EH (cell line): ENCODE data around the gene ALKBH6.
A peak's percentile ranks its signal among the peaks of the same experiment; 100 is the strongest.
"Not testable (repeated sequence)": the region's sequence is repeated elsewhere in the genome, so short reads cannot be mapped to it uniquely, and the experiment has no call there.

ENCODE experiments used
- DNase-seq: peaks from one replicate; pipeline ENCODE4 v3.0.0-alpha.2; 2015; ENCODE audit warnings: low read depth

Gene ALKBH6

DNA sequence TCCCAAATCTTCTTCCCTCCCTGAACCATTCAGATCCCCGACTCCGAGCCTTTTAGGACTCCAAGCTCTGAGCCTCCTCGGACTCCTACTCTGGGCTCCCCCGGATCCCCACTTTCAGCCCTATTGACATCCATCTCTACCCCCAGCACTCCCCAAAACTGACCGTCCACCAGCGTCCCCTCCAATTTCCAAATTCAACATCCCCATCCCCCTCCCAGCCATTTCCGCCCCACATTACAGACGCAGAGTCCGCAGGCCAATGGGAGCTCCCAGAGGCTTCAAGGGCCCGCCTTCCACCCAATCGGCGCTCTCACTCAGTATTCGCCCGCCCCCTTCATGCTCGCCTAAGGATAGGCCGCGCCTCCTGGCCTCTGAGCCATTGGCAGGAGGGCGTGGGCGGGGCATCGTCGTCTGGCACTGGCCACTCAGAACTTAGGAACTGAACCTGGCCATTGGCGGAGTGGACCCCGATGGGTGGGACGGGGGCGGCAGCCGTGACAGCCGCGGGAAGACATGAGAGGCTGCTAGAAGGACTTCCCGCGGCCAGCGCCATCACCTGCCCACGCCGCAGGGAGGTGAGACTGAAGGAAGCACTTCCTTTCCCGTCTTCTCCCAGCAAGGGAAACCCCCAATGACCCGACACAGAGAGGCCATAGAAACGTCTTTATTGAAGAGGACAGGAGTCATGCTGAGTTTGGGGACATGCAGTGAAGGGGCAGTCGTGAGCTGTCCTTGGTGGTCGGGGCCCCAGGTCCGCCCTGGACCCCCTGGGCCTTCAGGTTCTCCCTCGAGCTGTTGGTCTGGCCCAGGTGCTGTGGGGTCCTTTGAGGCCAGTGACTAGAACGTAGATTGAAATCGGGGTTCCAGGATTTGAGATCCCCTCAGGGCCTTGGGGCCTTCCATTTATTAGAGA lies at the start of gene ALKBH6:
Gene ALKBH6, minus strand, starts transcription at position 202 of the 913 bp plus-strand sequence. CDS start 816 bp downstream, outside the sequence.
- DNase-seq = peak; percentile 99

DNA sequence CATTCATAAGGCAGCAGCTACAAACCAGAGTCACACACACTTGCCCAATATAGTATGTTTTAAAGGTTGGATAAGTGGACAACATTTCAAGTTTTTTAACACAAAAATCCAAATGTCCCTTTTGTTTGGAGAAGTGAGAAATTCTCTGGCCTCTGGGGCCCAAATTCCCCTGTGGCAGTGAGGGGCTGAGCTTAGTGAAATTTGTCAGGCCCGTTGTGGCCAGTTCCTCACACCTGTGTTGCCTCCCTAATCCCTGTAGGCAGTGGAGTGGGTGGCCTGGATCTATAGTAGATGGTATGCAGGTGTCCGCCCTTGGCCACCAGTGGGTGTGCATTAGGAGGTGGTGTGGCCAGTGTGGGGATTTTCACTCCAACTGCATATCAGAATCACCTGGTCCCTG lies 47.4 kb upstream of the ALKBH6 start:
- no peak for DNase-seq

DNA sequence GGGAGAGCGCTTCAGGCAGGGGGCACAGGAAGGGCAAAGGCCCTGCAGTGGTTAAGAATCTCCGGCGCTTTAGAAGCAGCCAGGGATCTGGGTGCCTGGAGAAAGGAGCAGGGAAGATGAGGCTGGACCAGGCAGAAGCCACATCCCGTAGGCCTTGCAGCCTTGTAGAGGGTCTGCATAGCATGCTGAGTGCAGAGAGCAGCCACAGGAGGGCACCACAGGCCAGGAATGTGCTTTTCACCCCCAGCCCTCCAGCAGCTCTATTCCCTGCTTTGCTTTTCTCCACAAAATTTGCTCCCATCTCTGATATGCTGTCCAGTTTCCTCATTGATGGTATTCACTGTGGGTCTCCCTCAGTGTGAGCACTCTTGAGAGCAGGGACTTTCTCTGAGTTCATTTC lies 46.4 kb upstream of the ALKBH6 start:
- DNase-seq = peak; percentile 61

DNA sequence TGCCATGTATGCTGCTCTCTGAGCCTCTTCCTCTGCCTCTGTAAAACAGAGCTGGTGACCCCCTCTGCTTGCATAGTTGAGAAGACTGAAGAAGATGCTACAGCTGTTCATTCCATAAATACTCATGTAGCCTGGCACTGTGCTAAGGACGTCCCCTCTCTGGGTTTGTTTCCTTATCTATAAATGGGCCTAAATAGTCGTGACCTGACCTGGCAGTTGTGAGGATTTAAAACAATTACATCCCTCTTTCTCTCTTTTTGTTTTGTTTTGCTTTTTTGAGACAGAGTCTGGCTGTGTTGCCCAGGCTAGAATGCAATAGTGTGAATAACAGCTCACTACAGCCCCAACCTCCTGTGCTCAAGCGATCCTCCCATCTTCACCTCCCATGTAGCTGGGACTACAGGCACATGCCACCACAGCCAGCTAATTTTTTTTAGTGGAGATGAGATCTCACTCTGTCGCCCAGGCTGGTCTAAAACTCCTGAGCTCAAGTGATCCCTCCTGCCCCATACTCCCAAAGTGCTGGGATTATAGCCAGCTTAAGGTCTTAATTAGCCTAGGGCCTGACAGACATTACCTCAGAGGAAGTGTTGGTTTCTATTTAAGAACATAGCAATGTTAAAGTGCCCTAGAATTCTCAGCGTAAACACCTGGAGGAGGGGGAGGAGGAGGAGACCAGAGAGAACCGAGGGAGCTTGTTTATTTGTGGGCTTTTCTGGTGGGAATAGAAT lies 45.3 kb upstream of the ALKBH6 start:
- no peak for DNase-seq

DNA sequence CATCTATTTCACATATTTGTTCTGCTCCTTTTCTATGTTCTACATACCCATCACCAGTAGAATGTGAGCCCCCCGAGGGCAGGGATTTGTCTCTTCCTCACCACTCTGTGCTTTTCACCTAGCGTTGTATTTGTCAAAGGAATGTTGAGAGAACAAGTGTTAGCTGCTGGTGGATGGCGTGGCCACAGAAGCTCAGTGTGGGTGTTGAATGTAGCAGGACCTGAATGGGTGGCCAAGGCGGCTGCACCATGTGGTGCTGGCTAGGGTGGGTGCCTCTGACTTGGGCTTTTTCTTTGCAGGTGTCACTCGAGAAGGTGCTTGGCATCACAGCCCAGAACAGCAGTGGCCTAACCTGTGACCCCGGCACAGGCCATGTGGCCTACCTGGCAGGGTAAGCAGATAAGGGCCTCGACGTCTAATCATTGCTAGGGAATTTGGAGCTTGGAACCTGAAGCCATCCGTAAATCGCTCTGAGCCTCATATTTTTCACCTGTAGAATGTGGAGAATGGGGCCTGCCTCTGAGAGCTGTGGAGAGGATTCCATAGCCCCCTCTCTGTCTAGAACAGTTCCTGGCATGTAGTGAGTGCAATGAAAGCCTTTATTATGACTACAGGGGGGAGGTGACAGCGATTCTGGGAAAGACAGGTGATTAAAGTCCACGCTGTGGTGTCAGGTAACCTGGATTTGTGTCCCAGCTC lies 44.6 kb upstream of the ALKBH6 start:
- DNase-seq = no peak

DNA sequence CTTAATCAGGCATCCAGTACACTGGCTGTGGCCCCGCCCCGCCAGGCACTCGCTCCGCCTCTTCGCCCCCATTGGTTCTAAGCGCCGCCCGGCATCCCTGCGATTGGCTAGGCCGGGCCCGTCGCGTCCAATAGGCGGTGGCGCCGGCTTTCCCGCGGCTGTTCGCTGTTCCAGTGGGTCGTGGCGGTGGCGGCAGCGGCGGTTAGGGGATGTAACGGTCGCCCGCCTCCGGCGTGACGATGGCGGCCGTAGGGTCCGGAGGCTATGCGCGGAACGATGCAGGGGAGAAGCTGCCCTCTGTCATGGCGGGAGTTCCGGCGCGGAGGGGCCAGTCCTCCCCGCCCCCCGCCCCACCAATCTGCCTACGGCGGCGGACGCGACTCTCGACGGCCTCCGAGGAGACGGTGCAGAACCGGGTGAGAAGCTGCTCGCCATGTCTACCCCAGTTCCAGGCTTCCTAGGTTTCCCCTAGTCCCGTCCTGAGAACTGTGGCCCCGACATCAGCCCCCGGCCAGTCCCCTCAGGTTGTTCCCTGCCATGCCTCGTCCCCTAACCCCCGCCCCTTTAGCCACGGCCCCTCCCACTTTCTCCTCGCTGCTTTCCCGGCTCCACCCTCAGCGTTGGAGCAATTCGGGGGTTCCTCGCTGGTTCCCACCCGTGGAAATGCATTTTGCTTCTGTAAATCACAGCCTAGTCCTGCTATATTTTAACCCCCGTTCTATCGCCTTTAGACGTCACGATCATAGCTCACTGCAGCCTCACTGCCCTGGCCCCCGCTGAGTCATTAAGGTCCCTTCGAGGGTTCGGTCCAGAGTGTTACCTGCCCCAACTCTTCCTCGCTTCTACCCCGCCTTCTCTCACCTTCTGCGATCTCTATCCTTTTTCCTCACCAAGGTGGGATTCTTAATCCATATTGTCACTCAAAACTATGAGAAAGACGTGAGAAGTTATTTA lies 41.0 kb upstream of the ALKBH6 start, which contains the start of gene WDR62:
Gene WDR62, plus strand, starts transcription at position 165 of the 954 bp plus-strand sequence. Its CDS starts 75 bp downstream, at position 240.
- DNase-seq = peak; percentile 92

DNA sequence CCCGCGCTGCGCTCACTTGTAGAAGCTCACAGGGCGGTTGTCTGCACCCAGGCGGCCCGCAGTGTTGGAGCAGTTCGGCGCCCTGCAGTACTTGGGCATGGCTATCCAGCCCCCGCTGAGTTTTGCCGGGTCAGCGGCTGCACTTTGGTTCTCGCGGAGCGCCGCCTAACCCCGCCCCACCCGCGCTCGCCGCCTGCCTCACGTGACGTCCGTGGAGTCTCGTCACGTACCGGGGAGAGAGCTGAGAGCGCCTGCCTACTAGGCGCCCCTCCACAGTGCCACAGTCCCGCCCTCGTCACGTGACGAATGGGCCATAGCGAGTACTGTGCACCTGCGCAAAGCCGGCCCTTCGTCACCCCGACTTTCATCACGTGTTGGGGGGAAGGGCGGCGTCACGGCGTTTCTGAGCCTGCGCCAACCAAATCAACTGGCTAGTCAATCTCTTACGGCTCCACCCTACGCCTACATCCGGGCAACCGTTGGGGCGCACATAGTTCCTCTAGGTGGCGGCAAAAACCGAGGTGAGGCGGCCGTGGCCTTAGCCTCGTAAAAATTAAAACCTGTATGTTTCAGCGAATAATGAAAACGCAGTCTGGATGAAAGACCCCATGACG lies 40.2 kb upstream of the ALKBH6 start, which contains the start of gene THAP8:
Gene THAP8, minus strand, starts transcription at position 167 of the 614 bp plus-strand sequence. Its CDS starts 68 bp downstream, at position 99.
- DNase-seq = peak; percentile 100

DNA sequence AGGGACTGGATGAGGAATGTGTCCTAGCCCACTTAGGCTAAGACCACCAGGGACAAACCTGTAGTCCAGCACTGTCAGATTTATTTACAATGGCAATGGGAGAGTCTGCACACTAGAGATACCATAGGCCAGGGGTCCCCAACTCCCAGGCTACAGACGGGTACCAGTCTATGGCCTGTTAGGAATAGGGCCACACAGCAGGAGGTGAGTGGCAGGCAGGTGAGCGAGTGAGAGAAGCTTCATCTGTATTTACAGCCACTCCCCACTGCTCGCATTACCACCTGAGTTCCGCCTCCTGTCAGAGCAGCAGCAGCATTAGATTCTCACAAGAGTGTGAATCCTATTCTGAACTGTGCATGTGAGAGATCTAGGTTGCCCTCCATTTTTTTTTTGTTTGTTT lies 37.6 kb upstream of the ALKBH6 start:
- no peak for DNase-seq

DNA sequence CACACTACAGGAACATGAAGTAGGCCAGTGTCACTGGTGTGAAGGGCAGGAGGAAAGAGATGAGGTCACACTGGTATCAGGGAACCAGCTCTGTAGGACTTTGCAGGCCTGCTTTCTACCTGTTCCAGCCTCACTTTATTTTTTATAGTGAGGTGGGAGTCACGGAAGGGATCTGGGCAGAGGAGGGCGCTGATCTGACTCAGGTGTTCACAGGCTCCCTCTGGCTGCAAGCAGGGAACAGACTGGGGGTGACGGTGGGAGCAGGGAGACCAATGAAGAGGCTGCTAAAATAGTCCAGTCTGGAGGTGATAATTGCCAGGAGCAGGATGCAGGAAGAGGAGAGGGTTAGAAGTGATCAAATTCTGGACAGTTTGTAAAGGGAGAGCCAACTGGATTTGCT lies 37.2 kb upstream of the ALKBH6 start:
- peak; percentile 8 for DNase-seq

DNA sequence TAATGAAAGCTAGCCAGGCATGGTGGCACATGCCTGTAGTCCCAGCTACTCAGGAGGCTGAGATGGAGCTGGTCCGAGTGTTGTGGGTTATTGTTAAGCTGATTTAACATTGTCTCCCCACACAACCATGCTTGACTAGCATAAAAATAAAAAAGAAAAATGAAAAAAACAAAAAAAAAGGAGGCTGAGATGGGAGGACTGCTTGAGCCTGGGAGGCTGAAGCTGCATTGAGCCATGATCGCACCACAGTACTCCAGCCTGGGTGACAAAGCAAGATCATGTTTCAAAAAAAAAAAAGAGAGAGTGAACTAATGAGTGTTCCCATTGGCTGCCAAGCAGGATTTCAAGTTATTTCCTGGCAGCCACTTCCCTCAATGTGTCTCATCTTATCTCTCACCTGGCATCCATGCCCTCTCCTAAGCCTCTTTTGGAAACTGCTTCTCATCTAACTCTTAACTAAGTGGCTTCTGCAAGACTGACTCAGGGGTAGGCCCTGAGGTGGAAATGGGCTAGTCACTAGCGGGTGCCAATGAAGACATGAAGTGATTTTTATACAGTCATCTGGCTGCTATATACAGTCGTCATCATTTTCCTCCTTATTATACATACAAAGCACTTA lies 35.2 kb upstream of the ALKBH6 start:
- peak; percentile 15 for DNase-seq

DNA sequence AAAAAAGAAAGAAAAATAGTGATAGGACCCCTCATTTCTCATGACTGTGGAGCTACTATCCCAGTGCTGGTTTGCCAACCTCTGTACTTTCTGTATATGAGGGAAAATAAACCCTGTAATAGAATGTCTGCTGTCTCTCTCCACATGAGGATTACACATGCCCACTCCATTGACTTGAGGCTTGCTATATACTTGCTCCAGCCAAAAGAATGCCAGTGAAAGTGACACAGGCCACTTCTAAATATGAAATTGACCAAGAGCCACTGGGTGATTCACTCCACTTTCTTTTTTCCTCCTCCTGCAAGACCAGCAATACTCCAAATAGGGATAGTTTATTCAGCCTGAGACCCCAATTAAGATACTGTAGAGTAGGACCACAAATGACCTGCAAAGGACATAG lies 33.8 kb upstream of the ALKBH6 start:
- DNase-seq = peak; percentile 10

DNA sequence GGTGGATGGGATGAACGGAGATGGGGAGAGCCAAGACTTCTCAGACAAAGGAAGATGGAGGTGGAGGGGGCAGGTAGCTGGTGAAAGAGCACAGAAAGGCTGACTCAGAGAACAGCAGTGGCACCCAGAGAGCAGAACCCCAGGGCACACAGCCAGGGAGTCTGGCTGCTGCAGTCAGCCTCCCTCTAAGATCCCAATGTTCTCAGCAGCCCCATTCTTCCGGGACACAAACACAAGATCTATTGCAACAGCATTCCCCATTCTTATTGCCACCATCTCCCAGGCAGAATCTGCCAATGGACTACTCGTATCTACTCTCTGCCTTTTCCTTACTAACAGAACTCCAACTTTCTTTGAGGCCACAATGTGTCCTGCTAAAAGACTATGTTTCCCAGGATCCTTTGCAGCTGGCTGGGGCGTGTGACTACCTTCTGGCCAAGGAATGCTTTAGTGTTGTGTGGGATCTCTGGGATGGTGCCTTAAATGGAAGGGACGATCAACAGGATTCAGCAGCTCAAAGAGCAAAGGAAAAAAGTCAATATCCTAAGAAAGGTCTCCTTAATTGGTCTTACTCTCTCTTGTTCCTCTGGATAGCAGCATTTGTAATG lies 32.5 kb upstream of the ALKBH6 start:
- DNase-seq = peak; percentile 20

DNA sequence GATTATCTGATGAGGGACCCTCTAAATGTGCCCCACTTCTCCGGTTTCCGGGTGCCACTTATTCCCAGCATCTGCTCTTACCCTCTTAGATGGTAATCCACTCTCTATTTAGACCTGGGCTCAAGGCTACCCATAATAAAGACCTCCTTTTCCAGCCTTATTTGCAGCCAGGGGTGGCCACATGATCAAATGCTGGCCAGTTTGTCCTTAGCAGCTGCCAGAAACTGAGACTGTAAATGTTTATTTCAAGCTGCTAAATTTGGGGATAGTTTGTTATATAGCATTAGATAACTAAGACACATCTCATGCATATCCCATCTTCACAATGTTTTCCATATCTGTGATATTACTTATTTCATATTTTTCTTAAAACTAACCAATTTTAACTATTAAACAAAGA lies 29.9 kb upstream of the ALKBH6 start:
- DNase-seq = no peak

DNA sequence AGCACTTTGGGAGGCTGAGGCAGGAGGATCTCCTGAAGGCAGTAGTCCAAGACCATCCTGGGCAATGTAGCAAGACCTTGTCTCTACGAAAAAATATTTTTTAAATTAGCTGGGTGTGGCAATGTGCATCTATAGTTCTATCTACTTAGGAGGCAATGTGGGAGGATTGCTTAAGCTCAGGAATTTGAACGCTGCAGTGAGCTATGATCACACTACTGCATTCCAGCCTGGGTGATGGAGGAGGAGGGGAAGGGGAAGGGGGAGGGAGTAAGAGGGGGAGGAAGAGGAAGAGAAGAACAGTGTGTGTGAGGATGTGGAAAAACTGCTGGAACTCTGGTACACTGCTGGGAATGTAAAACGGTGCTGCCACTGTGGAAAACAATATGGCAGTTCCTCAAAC lies 27.8 kb upstream of the ALKBH6 start:
- peak; percentile 94 for DNase-seq

DNA sequence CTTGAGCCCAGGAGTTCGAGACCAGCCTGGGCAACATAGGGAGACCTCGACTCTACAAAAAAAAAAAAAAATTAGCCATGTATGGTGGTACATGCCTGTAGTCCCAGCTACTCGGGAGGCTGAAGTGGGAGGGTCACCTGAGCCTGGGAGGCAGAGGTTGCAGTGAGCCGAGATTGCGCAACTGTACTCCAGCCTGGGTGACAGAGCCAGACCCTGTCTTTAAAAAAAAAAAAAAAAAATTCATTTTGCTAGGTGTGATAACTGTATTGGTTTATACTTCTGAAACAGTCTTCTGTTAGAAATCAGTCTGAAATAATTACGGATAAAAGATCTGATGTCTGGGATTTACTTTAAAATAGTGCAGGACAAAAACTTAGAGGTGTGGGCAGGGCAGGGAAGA lies 27.1 kb upstream of the ALKBH6 start:
- not testable (repeated sequence) for DNase-seq

DNA sequence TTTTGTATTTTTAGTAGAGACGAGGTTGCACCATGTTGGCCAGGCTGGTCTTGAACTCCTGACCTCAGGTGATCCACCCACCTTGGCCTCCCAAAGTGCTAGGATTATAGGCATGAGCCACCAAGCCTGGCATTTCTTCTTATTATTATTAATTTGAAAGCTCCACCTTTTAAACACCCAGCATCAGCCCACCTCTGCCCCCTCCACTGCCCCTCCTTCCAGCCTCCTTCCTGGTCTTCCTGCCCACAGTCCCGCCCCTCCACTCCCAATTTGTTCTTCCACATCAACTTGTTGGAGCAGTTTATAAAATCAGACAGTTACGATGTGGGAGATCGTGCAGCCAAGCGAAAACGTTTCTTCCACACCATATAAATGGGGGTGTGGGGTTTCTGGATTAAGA lies 26.5 kb upstream of the ALKBH6 start:
- no peak for DNase-seq

DNA sequence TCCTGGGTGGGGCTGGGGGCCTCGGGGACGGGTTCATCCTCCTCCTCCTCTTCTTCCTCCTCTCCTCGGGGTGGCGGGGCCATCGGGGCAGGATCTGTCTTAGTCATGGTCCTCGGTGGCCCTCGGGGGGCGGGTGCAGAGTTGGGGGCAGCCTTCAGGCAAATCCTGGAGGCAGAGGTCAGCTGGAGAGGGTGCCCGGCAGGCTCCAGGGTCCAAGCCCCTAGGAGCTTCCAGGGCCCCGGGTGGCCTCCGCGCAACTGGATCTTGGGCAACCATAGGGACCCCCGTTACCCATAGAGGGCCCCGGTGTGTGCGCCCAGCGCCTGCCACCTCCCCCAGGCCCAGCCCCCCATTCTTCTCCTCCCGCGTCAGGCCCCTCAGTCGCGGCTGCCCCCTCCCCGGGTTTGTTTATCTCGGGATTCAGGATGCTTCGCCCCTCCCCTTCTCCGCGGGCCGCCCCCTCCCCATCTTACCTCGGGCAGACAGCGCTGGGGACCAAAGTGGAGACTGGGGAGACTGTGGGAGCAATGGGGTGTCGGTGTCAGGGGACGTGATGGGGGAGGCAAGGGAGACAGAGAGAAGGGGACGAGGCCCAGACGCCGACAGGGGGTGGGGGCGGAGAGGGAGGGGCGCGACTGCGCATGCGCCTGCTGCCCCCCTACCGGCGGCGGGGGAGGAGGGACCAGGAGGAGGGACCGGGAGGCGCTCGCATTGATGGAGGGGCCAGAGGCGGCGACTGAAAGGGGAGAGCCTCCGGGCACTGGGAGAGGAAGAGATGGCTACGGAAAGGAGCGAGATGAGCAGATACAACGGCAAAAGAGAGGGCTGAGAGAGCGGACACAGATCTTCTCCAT lies 18.5 kb upstream of the ALKBH6 start, which contains the start of gene CLIP3:
Gene CLIP3, minus strand, starts transcription at position 623 of the 854 bp plus-strand sequence. Its CDS starts 516 bp downstream, at position 107.
- DNase-seq = peak; percentile 83

DNA sequence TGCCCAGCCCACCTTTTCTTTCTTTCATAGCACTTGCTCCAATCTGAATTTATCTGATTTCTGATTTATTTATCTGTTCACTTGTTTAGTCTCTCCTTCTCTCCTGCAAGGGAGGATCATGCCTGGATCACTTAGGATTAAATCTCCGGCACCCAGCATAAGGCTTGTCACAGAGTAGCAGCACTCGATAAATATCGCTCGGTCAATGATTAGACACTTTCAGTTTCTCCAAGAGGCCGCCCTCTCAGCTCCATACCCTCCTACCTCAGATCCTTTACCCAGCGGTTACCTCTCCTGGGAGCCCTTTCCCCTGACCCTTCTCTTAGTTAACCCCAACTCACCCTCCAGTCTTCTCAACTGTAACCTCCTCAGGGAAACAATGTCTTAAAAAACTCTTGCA lies 17.3 kb upstream of the ALKBH6 start:
- no peak for DNase-seq
